Iris pigment epithelial cell (primary cell): ENCODE measurements around the gene RPS2.
"Not testable (repeated sequence)": the region's sequence is repeated elsewhere in the genome, so short reads cannot be mapped to it uniquely, and the experiment has no call there.

Experiments
- DNase-seq: peaks from one replicate; pipeline ENCODE4 v3.0.0-alpha.2; 2011; ENCODE audit warnings: low read depth

RPS2 gene

DNA sequence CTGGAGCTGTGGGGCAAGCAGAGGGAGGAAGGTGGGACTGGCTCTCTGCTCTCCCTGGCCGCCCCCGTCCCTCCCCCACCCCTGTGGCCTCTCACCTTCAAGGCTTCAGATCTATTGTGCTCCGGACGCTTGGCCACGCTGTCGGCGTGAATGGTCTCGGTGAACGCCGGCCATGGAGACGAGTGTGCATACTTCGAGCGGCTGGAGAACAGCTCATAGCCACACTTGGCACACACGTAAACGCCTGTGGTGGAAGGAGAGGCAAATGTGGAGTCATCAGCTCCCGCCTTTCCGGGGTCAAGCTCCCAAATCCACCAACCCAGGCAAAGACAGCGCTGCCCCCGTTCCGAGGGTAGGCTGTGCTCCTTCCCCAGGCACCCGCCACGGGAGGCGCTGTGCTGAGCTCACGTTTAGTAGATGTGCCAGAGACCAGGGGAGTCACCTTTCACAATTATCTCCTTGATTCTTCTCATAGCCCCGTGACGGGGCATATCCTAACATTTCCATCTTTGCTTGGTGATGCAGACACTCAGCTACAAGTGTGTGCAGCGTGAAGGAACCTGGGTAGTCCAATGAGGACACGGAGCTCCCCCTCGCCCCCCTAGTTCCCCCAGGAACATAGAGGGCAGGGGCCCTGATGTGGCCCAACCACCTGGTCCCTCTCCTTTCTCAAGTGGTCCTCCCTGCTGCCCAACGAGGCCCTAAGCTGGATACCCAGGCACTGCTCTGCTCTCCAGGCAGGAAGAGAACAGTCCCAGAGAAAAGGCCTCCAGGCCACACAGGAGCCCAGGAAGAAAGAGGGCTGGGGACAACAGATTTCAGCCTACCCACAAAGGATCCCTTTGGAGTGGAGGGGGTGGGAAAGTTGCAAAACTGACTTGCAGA lies 23.2 kb downstream of the RPS2 start:
- peak; percentile 63 for DNase-seq

DNA sequence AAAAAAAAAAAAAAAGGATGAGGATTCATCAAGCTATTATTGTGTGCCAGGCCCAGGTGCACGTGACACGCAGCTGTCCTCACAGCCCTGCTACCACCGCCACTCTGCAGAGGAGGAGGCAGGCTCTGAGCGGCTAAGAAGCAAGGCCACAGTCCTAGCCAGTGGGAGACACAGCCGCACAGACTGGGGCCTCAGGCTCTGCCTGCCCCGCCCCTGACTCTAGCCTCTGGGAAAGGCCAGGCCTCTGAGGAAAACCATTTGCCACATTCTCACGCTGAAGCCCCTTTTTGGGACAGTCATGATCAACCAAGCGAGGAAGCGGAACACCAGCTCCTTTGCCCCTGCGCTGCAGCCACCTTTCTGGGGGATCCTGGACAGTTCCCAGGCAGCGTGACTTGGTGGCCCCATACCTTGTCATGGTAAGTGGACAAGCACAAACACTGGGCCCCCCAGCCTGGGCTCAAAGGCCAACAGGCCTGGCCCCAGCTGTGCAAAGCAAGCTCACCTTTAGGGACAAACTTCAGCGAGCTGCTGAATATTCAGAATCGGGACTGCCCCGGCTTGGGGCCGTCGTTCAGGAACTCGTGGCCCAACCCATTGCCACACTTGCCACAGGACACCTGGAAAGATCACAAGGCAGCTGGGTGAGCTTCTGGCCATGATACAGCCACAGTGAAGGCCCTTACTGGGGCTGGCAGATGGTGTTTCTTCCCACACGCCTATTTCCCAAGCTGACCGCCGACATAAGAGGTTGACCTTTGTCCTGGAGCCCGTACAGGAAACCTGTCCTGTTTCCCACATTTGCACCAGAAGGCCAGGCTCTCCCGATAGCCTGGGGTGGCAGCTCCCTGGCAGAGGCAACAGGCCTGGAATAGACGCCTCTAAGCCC lies 24.1 kb downstream of the RPS2 start:
- DNase-seq, result no peak

DNA sequence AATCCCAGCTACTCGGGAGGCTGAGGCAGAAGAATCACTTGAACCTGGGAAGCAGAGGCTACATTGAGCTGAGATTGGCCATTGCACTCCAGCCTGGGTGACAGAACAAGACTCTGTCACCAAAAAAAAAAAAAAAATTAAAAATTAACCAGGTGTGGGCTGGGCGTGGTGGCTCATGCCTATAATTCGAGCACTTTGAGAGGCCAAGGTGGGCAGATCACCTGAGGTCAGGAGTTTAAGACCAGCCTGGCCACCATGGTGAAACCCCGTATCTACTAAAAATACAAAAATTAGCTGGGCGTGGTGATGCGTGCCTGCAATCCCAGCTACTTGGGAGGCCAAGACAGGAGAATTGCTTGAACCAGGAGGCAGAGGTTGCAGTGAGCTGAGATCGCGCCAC lies 24.8 kb downstream of the RPS2 start:
- DNase-seq, result not testable (repeated sequence)

DNA sequence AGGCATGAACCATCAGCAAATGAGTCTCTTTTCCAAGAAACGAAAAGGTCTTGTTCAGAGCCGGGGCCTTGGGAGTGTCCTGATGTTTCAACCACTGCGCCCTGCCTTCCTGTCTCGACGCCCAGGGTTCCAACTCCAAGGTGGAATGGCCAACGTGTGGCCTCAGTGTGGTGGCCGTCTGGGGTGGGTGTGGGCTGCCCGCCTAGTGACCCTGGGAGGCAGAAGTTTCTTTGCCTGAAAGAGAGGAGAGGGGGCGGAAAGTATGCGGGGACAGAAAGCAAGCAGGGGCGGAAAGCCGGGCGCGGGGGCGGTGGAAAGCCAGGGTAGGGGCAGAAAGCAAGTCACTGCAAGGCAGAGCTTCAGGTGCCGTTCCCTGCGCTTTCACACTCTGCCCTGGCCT lies 25.7 kb downstream of the RPS2 start:
- DNase-seq, result no peak

DNA sequence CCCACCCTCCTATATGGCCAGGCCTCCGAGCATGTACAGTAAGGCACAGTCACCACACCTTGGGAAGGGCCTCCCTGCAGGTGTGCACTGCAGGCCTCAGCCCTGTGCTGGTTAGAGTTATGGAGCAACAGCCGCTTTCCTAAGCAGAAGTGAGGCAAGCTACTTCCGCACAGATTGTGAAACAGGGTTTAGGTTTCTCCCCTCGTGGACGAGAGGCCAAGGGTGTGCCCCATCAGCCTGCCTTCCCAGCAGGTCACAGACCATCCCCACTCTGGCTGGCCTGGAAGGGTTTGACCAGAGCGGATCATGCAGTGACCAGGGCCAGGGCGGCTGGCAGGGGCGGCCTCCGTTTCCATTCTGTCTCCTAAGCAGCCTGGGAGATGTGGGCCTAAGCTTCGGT lies 26.3 kb downstream of the RPS2 start:
- DNase-seq, result no peak

DNA sequence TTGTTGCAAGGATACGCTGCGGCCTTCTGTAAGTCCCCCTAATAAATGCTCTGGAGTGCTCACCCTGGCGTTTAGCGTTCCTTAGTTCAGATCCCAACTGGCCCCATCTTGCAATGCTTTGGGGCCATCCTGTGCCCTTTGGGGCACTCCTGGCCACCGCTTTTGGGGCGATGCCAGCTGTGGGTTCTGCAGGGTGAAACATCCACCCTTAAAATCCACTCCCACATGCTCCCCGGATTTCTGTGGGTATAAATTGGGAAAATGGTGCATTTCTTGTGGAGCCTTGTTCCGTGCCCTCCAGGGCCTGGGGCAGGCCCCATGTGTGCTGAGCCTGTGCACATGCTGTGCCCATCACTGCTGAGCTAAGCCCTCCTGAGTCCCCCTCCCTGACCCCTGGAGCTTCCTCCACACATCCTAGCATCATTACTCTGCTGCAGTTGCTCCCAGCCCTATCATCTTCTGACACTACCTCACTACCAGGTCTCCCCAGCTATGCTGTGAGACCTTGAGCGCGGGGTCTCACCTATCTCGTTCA lies 27.6 kb downstream of the RPS2 start:
- no peak for DNase-seq

DNA sequence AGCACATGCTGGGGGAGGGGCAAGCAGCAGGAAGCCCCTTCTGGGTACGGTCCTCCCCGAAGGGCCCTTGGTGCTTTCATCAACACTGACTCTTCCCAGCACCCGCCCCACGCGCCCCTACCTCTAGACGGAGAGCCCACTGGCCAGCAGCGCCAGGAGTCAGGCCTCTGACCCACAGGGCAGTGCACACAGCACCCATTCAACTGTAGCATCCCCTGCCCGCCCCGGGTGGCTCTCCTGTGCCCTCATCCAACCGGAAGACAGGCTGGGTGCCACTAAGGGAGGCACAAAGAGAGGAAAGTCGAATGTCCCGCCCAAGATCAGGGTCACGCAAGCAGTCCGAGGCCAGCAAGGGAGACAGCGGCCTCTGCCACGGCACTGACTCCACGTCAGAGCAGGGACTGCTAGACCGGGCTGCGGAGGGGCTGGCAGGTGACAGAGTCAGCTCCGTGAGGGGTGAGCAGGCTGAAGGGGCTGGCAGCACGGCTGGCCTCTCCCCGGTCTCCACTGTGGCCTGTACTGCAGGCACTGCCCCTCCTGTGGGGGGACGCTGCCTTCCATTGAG lies 31.4 kb downstream of the RPS2 start:
- no peak for DNase-seq

DNA sequence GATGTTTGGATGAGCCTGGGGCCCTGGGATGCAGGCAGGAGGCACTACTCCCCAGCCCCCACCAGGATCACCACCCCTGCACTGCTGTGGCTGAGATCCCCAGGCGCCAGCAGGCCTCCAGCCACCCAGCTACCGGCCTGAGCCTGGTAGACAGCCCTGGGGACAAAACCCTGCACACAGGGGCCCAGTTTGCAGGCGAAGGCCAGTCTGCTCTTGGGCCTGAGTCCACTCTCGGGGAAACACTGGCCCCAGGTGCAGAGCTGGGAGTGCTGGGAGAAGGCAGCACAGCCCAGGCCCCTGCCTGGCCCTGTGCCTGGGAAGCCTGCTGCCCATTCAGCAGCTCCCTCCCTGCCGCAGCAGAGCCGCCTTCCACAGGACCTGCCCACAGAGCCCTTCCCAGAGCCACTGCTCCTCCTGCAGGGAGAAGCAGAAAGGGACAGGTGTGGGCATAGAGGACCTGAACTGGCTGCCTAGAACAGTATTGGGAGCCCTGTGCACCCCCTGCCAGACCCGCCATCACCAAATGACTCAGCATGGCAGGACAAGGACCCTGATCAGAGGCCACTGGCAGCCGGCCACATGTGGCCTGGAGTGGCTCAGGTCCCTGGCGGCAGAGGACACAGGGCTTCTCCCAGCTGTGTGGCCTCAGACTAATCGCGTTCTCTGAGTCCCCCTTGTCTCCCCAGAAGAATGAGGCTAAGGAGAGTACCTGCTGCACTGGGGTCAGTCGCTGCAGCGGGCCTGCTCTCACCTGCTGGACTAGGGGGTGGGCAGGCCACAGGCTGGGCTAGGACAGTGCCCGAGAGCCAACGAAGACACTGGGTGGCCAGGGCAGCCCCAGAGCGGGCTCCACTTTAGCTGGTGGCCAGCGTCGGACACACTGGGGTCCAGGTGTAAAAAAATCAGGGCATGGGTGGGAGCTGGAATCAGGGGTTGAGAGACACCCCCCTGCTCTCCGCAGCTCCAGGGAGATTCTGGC lies 32.3 kb downstream of the RPS2 start:
- peak; percentile 10 for DNase-seq

DNA sequence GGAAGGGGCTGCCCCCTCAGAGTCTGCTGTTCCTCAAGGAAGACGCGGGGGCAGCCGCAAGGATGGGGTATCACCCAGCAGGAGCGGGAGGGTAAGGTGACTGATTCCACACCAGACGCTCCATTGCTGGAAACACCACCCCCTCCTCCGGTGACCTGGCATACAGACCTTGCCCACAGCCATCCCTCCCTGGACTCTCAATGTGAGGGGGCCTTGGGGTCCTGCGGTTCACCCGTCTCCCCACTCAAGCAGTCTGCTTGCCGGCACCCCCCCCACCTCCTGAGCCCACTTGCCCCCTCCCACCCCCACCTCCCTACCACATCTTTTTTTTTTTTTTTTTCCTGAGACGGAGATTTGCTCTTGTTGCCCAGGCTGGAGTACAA lies 34.3 kb downstream of the RPS2 start:
- DNase-seq, result no peak

DNA sequence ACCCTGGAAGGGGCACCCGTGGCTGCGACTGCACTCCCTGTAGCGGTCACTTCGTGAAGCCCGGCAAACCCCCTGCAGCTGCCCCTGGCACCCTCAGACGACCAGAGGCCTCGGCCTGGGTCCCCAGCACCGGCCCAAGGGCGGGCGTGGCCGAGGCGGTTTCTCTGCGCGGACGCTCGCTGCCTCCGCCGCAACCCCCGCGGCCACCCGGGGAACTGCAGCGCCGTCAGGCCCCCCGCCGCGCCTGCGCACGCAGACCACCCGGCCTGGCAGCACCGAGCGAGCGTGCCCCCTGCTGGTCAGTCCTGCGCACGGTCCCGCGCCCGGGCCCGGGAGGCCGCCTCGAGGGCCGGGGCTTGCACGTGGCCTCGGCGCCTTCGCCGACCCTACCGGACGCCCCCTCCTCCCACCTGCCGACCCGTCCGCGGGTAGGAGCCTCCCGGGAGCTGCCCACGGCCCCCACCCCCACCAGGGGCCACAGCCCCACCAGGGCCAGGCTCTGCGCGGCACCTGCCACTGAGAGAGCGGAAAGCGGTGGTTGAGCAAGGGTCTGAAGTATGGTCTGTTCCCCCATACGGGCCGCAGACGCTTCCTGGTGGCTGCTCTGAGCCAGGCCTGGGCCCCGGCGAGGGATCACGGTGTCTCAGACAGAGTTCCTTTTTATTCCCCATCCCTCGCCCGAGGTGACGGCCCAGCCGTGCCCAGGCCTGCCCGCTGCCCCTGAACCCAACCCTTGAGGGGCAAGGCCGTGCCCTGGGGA lies 34.9 kb downstream of the RPS2 start:
- DNase-seq, result peak; percentile 76

DNA sequence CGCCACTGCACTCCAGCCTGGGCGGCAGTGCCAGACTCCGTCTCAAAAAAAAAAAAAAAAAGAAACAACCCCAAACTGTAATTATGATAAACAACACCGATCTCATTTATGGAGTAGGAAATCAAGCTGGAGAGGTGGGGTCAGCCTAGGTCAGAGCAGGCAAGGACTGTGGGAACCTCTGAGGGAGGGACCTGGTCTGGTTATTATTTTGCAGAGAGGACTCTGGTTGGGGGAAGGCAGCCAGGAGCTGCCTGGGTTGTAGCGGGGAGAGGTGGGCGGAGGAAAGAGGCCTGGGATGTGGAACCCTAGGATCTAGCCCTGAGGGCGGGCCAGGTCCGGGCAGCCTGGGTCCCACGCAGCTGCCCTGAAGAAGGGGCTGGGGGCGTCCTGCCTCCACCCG lies 35.5 kb downstream of the RPS2 start:
- DNase-seq, result no peak

DNA sequence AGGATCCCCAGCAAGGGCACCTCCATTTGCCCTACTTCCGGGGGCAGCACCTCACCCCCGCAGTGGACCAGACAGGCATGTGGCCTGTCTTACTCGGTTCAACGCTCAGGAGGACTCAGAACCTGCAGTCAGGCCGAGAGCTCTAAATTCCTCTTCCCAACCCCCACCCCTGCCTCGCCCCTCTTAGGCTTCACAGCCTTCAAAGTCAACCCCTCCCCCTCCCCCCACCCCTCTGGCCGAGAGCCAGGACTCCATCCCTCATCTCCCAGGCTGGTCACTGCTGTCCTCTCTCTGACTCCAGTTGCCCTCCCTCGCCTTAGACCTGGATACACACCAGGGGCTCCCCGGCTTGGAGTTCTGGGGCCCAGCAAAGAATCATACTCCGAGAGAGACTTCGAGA lies 38.4 kb downstream of the RPS2 start:
- DNase-seq, result no peak

DNA sequence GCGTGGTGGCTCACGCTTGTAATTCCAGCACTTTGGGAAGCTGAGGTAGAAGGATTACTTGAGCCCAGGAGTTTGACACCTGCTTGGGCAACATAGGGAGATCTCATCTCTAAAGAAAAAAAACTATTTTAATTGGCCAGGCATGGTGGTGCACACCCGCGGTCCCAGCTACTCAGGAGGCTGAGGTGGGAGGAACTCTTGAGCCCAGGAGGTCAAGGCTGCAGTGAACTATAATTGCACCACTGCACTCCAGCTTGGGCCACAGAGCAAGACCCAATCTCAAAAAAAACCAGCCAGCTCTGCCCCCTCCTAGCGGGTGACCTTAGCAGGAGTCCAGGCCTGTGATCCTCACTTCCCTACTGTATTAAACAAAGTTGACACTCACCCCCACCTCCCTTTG lies 40.5 kb downstream of the RPS2 start:
- DNase-seq, result no peak

DNA sequence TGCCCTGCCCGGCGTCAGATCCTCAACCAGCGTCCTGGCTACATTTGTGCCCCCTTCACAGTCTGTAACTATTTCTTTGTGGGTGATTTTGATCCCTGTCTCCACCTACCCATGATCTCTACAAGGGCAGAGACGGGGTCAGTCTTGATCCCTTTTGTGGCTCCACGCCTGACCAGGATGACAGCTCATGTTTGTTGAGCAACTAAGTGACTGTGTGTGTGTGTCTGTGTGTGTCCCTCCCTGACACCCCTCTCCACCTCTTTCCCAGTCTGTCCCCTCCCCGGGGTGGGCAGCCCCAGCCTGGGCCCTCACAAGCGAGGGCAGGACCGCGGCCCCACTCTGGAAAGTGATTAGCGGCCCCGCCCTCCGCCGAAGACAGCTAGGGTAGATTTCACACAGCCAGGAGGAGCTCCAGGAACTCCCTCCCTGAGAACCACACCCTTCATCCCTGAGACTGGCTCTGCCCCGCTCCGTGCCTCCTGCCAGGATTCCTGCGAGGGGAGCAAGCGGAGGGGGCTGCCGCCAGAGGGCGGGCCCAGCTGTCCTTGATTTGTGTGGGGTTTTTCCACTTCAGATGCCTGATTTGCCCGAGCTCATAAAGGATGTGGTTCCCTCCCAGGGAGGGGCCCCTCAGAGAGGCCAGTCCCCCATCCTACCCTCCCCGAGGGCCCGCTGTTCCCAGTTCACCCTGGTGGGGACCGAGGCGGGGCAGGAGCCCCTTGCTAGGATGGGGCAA lies 41.2 kb downstream of the RPS2 start:
- peak; percentile 22 for DNase-seq

DNA sequence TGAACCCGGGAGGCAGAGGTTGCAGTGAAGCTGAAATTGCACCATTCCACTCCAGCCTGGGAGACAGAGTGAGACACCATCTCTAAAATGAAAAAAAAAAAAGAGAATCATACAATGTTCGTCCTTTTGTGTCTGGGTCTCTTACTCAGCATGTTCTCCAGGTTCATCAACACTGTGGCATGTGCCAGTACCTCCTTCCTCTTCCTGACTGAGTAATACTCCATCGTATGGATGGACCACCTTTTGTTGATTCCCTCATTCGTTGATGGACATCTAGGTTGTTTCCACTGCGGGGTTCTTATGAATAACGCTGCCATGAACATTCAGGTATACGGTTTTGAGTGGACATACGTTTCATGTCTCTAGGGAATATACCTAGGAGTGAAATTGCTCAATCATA lies 42.3 kb downstream of the RPS2 start:
- DNase-seq, result no peak

DNA sequence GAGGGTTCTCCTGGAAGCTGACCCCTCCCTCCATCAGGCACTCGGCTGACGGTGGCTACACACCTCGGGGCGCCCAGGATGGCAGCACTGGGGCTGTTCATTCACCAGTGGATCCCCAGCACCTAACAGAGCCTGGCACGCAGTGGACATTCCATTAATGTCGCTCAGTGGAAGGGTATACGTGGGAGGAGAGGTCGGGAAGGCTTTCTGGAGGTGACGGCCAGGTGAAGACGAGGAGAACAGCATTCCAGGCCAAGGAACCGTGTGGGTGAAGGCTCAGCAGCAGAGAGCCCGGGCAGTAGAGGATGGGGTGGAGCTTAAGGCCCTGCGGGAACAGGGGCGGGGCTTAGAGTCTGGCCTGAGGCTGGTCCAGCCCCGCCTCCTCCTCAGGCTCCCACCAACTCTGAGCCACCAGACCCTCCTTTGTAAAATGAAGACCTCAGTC lies 43.9 kb downstream of the RPS2 start:
- DNase-seq, result peak; percentile 20

DNA sequence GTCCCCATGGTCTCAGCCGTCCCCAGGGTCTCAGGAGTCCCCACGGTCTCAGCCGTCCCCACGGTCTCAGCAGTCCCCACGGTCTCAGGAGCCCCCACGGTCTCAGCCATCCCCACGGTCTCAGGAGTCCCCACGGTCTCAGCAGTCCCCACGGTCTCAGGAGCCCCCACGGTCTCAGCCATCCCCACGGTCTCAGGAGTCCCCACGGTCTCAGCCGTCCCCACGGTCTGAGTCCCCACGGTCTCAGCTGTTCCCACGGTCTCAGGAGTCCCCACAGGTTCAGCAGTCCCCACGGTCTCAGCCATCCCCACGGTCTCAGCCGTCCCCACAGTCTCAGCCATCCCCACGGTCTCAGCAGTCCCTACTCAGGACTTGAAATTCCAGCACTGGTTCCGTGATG lies 44.5 kb downstream of the RPS2 start:
- not testable (repeated sequence) for DNase-seq

DNA sequence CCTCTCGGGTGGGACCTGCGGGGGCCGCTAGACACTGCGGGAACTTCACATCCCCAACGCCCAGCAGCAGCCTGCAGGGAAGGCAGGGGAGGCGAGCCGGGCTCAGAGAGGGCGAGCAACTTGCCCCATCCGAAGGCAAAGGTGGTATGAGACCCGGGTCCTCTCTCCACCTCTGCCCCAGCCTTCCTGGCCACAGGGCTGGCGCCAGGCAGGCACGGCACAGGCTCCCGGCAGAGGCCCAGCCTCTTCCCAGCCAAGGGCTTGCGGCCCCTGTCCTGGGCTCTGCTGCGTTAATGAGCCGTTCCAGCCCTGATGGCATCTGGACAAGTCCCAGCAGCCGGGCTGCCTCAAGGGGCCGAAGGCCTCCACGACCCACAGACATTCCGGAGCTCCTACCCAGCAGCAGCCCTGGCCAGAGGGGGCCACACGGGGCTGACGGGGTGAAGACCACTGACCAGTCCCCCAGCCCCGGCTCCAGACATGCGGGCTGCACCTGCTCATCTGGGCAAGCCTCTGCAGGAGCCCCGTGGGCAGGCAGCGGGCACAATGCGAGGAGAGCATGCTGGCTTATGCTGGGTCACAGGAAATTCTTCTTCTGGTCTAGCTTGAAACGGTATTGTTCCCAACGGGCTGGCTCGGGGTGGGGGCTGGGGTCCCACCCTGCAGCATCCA lies 45.2 kb downstream of the RPS2 start:
- no peak for DNase-seq
